ENCODE measurements around the gene SLC38A8.

DNA sequence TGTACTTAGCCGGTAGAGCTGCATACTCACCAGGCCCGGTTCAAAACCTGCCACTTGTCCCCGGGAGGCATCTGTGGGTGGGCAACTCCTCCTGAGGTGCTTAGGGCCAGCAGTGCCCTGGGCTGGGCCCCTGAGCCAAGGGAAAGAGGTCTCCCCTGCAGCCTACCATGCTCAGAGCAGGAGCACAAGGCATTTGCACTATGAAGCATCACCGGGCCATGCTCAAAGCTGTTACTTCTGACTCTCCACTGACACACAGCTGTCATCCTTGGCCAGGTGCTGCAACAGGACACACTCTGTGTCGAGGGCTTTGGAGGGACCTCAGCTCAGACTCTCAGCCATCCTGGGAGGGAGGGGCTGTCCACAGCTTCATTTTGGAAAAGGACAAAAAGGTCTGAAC is 37.2 kb downstream of the SLC38A8 start:
- TF ChIP-seq, protein P1, sequence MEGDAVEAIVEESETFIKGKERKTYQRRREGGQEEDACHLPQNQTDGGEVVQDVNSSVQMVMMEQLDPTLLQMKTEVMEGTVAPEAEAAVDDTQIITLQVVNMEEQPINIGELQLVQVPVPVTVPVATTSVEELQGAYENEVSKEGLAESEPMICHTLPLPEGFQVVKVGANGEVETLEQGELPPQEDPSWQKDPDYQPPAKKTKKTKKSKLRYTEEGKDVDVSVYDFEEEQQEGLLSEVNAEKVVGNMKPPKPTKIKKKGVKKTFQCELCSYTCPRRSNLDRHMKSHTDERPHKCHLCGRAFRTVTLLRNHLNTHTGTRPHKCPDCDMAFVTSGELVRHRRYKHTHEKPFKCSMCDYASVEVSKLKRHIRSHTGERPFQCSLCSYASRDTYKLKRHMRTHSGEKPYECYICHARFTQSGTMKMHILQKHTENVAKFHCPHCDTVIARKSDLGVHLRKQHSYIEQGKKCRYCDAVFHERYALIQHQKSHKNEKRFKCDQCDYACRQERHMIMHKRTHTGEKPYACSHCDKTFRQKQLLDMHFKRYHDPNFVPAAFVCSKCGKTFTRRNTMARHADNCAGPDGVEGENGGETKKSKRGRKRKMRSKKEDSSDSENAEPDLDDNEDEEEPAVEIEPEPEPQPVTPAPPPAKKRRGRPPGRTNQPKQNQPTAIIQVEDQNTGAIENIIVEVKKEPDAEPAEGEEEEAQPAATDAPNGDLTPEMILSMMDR (IDR thresholded peaks at IDR 0.05) = no peak
- TF ChIP-seq POLR2AphosphoS5 (IDR thresholded peaks at IDR 0.05) = no peak
